ENCODE data around the gene CNBP.
"Not testable (repeated sequence)": the region's sequence is repeated elsewhere in the genome, so short reads cannot be mapped to it uniquely, and the experiment has no call there.

Gene CNBP

GRCh38 chr3:129183569-129184395 lies at the start of gene CNBP:
TSS of gene CNBP (minus strand) at chr3:129183896. CDS start at chr3:129171757, 12,139 bp downstream.
- peak; percentile 98 for DNase-seq (ENCODE audit: low spot score)

- DNase-seq (ENCODE audit: low spot score): no peak
Measured at GRCh38 chr3:129231331-129232119, 47.8 kb upstream of the CNBP start.

- no peak for DNase-seq (ENCODE audit: low spot score)
Measured at GRCh38 chr3:129230311-129231019, 46.8 kb upstream of the CNBP start.

- DNase-seq (ENCODE audit: low spot score): no peak
Measured at GRCh38 chr3:129228891-129229585, 45.3 kb upstream of the CNBP start.

GRCh38 chr3:129226374-129226773 lies 42.7 kb upstream of the CNBP start:
- DNase-seq (ENCODE audit: low spot score): no peak

GRCh38 chr3:129224984-129225393 lies 41.3 kb upstream of the CNBP start:
- peak; percentile 92 for DNase-seq (ENCODE audit: low spot score)

GRCh38 chr3:129224387-129224786 lies 40.7 kb upstream of the CNBP start:
- DNase-seq (ENCODE audit: low spot score): not testable (repeated sequence)

GRCh38 chr3:129218742-129219141 lies 35.0 kb upstream of the CNBP start:
- DNase-seq (ENCODE audit: low spot score): no peak

GRCh38 chr3:129213238-129213637 lies 29.5 kb upstream of the CNBP start:
- no peak for DNase-seq (ENCODE audit: low spot score)

GRCh38 chr3:129211772-129212171 lies 28.1 kb upstream of the CNBP start:
- peak; percentile 21 for DNase-seq (ENCODE audit: low spot score)

GRCh38 chr3:129211345-129211744 lies 27.6 kb upstream of the CNBP start:
- DNase-seq (ENCODE audit: low spot score): no peak

- DNase-seq (ENCODE audit: low spot score): no peak
Measured at GRCh38 chr3:129207479-129207878, 23.8 kb upstream of the CNBP start.

GRCh38 chr3:129205109-129205832 lies 21.6 kb upstream of the CNBP start:
- DNase-seq (ENCODE audit: low spot score): no peak

- no peak for DNase-seq (ENCODE audit: low spot score)
Measured at GRCh38 chr3:129204473-129204872, 20.8 kb upstream of the CNBP start.

- DNase-seq (ENCODE audit: low spot score): no peak
Measured at GRCh38 chr3:129199366-129199765, 15.7 kb upstream of the CNBP start.

GRCh38 chr3:129197321-129197720 lies 13.6 kb upstream of the CNBP start:
- DNase-seq (ENCODE audit: low spot score): no peak

GRCh38 chr3:129196601-129197000 lies 12.9 kb upstream of the CNBP start:
- no peak for DNase-seq (ENCODE audit: low spot score)

- DNase-seq (ENCODE audit: low spot score): no peak
Measured at GRCh38 chr3:129195731-129196256, 12.1 kb upstream of the CNBP start.

GRCh38 chr3:129189793-129190192 lies 6.1 kb upstream of the CNBP start:
- not testable (repeated sequence) for DNase-seq (ENCODE audit: low spot score)

GRCh38 chr3:129187857-129188256 lies 4.2 kb upstream of the CNBP start:
- no peak for DNase-seq (ENCODE audit: low spot score)

GRCh38 chr3:129185783-129186182 lies 2.1 kb upstream of the CNBP start:
- no peak for DNase-seq (ENCODE audit: low spot score)
